Astrocyte of the spinal cord (primary cell): ENCODE data around the gene RASGRF2.

Experiments
- DNase-seq: peaks from one replicate; pipeline ENCODE4 v3.0.0; 2011; ENCODE audit warnings: low read depth, low spot score
- H3K4me3 ChIP-seq: 2 replicates; pipeline ENCODE4 v1.5.1; 2011; ENCODE audit warnings: low read depth, mild to moderate bottlenecking, low read length, moderate library complexity
- CTCF ChIP-seq: IDR thresholded peaks from 2 replicates; pipeline ENCODE4 v1.5.1; 2012; ENCODE audit warnings: low read depth, mild to moderate bottlenecking, low read length, inconsistent platforms
- in situ Hi-C: cut with HindIII; loops from 2 replicates; pipeline ENCODE4 v1.10.0; 2017; ENCODE audit warnings: low sequenced_read_pairs

RASGRF2 gene

DNA sequence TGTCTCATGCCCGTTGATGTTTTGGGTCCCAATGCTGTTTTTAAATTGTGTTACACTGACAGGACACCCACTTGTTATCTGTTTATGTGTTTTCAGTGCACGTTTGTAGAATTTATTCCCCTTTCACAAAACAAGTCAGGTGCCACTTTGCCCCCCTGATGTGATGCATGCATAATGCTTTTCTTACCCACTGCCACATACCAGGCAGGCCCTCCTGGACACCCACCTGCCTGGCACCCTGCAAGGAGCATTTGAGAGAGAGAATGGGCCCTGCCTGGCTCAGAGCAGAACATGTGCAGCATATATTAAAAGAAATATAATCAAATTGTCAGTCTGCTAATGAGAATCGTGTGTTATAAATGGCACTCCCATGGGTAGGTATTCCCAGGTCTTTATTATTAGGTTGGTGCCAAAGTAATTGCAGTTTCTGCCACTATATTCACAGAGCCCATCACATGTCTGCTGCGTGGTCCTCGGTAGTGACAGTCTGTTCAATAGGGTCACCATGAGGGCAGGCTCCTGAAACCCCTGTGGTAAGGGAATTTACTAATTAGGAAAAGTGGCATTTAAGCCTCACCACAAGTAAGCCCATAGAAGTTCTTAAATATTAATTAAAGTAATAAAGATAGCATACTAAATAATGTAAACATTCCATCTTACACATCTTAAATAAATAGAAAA lies 220.8 kb downstream of the RASGRF2 start:
- no peak for DNase-seq
- H3K4me3 ChIP-seq, result no peak overlapping the region
- no peak for TF ChIP-seq CTCF
- in situ Hi-C loops, result no loop called here

GRCh38 chr5:81181576-81182316 lies 221.6 kb downstream of the RASGRF2 start:
- no peak for DNase-seq
- in situ Hi-C loops, result no loop called here
- H3K4me3 ChIP-seq, result no peak overlapping the region
- TF ChIP-seq CTCF, result no peak

DNA sequence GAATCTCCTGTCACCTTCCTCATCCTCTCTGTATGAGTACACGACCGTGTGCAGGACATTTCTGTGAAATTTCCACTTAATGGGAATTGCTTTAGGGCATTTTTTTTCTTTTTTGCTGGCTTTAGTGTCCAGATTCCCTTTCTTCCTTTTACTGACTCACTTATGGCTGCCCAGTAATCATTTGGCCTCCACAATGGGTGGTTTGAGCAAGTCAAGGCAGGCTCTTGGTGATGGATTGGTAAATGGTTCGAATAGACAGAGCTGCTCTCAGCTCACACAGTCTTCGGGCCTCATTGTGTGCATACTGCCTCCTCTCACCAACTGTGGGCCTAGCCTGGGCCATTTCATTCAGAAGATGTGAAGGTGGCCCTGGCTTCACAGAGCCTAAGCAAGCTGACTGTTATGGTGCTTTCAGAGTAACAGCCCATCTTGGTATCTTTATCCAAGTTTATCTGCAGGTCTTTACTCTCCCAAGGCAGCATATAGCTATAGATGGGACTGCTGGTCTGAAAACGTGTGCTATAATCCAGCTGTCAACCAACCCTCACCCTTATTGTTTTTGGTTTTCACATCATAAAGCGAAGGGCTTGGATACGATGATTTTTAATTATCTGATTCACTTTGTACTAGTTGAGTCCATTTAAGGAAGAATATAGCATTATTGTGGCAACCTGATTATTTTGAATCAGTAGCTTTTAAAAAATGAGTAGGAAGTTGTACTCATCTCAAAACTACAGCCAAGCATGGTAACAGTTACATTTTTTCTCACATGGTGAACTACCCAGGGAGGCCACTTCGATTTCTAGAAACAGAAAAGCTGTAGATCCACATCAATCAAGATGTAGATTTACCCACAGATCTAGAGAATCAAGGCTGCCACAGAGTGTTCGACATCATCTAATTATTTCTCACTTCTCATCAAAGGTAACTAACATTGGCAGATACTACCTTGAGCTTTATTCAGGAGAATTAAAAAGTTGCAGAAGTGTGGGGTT lies 222.5 kb downstream of the RASGRF2 start:
- in situ Hi-C loops, result no loop called here

GRCh38 chr5:81183811-81184748 lies 223.9 kb downstream of the RASGRF2 start:
- in situ Hi-C loops, result no loop called here
- no peak for TF ChIP-seq CTCF
- no peak overlapping the region for H3K4me3 ChIP-seq
- no peak for DNase-seq

More for the DNA sequence above, 222.5 kb downstream of the RASGRF2 start:
- no peak for TF ChIP-seq CTCF
- no peak overlapping the region for H3K4me3 ChIP-seq
- no peak for DNase-seq

DNA sequence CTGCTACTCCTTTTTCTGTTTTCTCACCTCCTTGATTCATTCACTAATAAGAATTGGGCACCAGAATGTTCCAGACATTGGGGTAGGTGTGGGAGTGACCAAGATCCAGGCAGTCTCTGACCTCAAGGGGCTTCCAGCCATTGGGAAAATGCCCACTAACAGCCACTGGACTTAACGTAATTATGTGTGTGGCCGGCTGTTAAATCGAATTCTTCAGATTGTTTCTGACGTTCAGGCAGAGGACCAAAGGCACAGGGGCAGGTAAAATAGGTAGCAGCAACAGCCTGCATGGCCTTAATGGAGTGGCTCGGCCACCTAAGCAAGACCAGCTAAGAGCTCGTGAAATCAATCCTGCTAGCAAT lies 224.6 kb downstream of the RASGRF2 start:
- in situ Hi-C loops, result no loop called here
- no peak for TF ChIP-seq CTCF
- no peak for DNase-seq
- H3K4me3 ChIP-seq, result no peak overlapping the region
